Esophagus squamous epithelium (tissue), 5 donors: ENCODE results near the gene PPP2R5C. TPM values are rescaled to one million over a fixed set of nuclear protein-coding genes. Genes with fewer than 3 reads are reported as not detected.

Experiments used
- DNase-seq: peaks from one replicate; lab custom pipeline; 2025; lab: John Stamatoyannopoulos, UW
- H3K27ac ChIP-seq, 4 donors: fragments of 200-600 bp; sonication (generic); one replicate each; pipeline ENCODE4 v1.5.1; 2016 to 2019; ENCODE audit warnings: mild to moderate bottlenecking in 1 of 4
- H3K27me3 ChIP-seq, 4 donors: fragments of 200-600 bp; sonication (generic); 1 replicate in 3 of 4; 2 replicates in 1 of 4; pipeline versions ENCODE4 v1.5.1 to v1.6.0; 2017 to 2021; ENCODE audit warnings: antibody characterized with exemption in 1 of 4
- H3K36me3 ChIP-seq, 3 donors: fragments of 200-600 bp; sonication (generic); one replicate each; pipeline ENCODE4 v1.5.1; 2016 to 2019
- H3K4me1 ChIP-seq, 3 donors: fragments of 200-600 bp; sonication (generic); one replicate each; pipeline ENCODE4 v1.5.1; 2017 to 2019
- H3K4me3 ChIP-seq, 4 donors: fragments of 200-600 bp; sonication (generic); 1 replicate in 3 of 4; 2 replicates in 1 of 4; pipeline ENCODE4 v1.5.1; 2016 to 2019; ENCODE audit warnings: mild to moderate bottlenecking in 2 of 4, moderate library complexity in 1 of 4
- H3K9me3 ChIP-seq, 3 donors: fragments of 200-600 bp; sonication (generic); one replicate each; pipeline ENCODE4 v1.5.1; 2016 to 2019
- CTCF ChIP-seq, 6 experiments: fragments of 450-650 bp in 4 of 6; fragments of 200-600 bp in 2 of 6; sonication (generic) in 2 of 6; IDR thresholded peaks; one replicate each; pipeline ENCODE4 v1.5.1; 2016 to 2019; ENCODE audit warnings: antibody characterized with exemption in 6 of 6, mild to moderate bottlenecking in 4 of 6, moderate library complexity in 4 of 6
- POLR2A ChIP-seq, 4 donors: fragments of 450-650 bp; IDR thresholded peaks; one replicate each; pipeline ENCODE4 v1.6.1; 2017; ENCODE audit warnings: antibody characterized with exemption in 4 of 4, mild to moderate bottlenecking in 4 of 4, moderate library complexity in 3 of 4
- WGBS, 2 donors: methylation state at CpG; one replicate each; pipeline ENCODE4 v1.1.5; 2018; 5-methylcytosine and 5-hydroxymethylcytosine counted together
- intact Hi-C: fragments of 100-400 bp; cut with DNase I; formaldehyde crosslinking; loops from one replicate; pipeline ENCODE4 v1.15.0; 2022
- total RNA-seq, 4 donors: library from RNA; depleted of rRNA; stranded (reverse); fragments of >200 nt; gene quantifications; one replicate each; pipeline ENCODE4 v1.1.0, GENCODE V29; 2016
- donor health status: DM: yes; HTN: yes; CAD: no.

Gene PPP2R5C
- total RNA-seq, 4 donors from 2014 or later: 66.3 to 92.3 (median 83.4) TPM

- Histone ChIP-seq H3K36me3 (peaks cover 0 to 7% (median 0%) of the 10 kb centered on the region in 3 donors), H3K9me3 (no peaks in the 10 kb centered on the region), H3K4me3 (no peak overlapping the region), H3K27ac (no peak overlapping the region), H3K27me3 (peaks cover 0 to 18% (median 0%) of the 10 kb centered on the region in 4 donors), H3K4me1 (peaks cover 7 to 22% (median 11%) of the 10 kb centered on the region in 3 donors)
- DNase-seq: no peak
- WGBS, 2 donors: 93 to 100% methylated on average over 3 to 6 of the region's 12 CpGs
- TF ChIP-seq POLR2A (IDR thresholded peaks at IDR 0.05): no peak
- no peak for TF ChIP-seq CTCF (IDR thresholded peaks at IDR 0.05)
- intact Hi-C loops: no loop called here
These were observed 21.9 kb downstream of the PPP2R5C start for GRCh38 chr14:101783260-101784016.

- TF ChIP-seq CTCF (IDR thresholded peaks at IDR 0.05) (no peak), POLR2A (IDR thresholded peaks at IDR 0.05) (no peak)
- 75 to 77% methylated on average over 4 to 5 of the region's 6 CpGs for WGBS, 2 donors
- DNase-seq: no peak
These were observed 23.1 kb downstream of the PPP2R5C start for GRCh38 chr14:101784631-101785030.

GRCh38 chr14:101788016-101788635 lies 26.6 kb downstream of the PPP2R5C start:
- Histone ChIP-seq H3K27ac (no peak overlapping the region), H3K4me1 (peaks cover 0 to 20% (median 0%) of the 10 kb centered on the region in 3 donors), H3K27me3 (no peaks in the 10 kb centered on the region), H3K4me3 (no peak overlapping the region), H3K9me3 (no peaks in the 10 kb centered on the region), H3K36me3 (peaks cover 0 to 7% (median 0%) of the 10 kb centered on the region in 3 donors)
- no peak for DNase-seq
- 87% methylated on average over 12 to 13 of the region's 13 CpGs for WGBS, 2 donors
- intact Hi-C loops: no loop called here
- TF ChIP-seq CTCF (IDR thresholded peaks at IDR 0.05) (no peak), POLR2A (IDR thresholded peaks at IDR 0.05) (no peak)

More at GRCh38 chr14:101784631-101785030, 23.1 kb downstream of the PPP2R5C start:
- Histone ChIP-seq H3K9me3 (no peaks in the 10 kb centered on the region), H3K4me3 (no peak overlapping the region), H3K36me3 (peaks cover 0 to 7% (median 0%) of the 10 kb centered on the region in 3 donors), H3K27me3 (peaks cover 0 to 18% (median 0%) of the 10 kb centered on the region in 4 donors), H3K27ac (no peak overlapping the region), H3K4me1 (peaks cover 7 to 22% (median 11%) of the 10 kb centered on the region in 3 donors)
- intact Hi-C loops: no loop called here

- Histone ChIP-seq H3K27me3 (no peaks in the 10 kb centered on the region), H3K4me1 (peaks cover 0 to 20% (median 0%) of the 10 kb centered on the region in 3 donors), H3K27ac (no peak overlapping the region), H3K36me3 (peaks cover 0 to 14% (median 0%) of the 10 kb centered on the region in 3 donors), H3K9me3 (no peaks in the 10 kb centered on the region), H3K4me3 (no peak overlapping the region)
- WGBS, 2 donors: 78% methylated on average over 6 of the region's 6 CpGs
- TF ChIP-seq CTCF (IDR thresholded peaks at IDR 0.05) (no peak), POLR2A (IDR thresholded peaks at IDR 0.05) (no peak)
- intact Hi-C loops: no loop called here
- no peak for DNase-seq
These were observed 27.7 kb downstream of the PPP2R5C start for GRCh38 chr14:101789222-101789621.

- Histone ChIP-seq H3K9me3 (no peaks in the 10 kb centered on the region), H3K27me3 (no peaks in the 10 kb centered on the region), H3K4me1 (peaks cover 0 to 20% (median 0%) of the 10 kb centered on the region in 3 donors), H3K4me3 (no peak overlapping the region), H3K36me3 (peaks cover 0 to 14% (median 0%) of the 10 kb centered on the region in 3 donors), H3K27ac (no peak overlapping the region)
- WGBS, 2 donors: 82 to 86% methylated on average over 7 of the region's 7 CpGs
- TF ChIP-seq CTCF (IDR thresholded peaks at IDR 0.05) (no peak), POLR2A (IDR thresholded peaks at IDR 0.05) (no peak)
- DNase-seq: no peak
- intact Hi-C loops: no loop called here
These were observed 28.7 kb downstream of the PPP2R5C start for GRCh38 chr14:101790232-101790631.
